Fibroblast of the conjunctiva (primary cell): ENCODE data around the gene B3GALT4.

Experiments
- DNase-seq: peaks from one replicate; pipeline ENCODE4 v3.0.0-alpha.2; 2010; ENCODE audit warnings: low read depth

Gene B3GALT4

DNA sequence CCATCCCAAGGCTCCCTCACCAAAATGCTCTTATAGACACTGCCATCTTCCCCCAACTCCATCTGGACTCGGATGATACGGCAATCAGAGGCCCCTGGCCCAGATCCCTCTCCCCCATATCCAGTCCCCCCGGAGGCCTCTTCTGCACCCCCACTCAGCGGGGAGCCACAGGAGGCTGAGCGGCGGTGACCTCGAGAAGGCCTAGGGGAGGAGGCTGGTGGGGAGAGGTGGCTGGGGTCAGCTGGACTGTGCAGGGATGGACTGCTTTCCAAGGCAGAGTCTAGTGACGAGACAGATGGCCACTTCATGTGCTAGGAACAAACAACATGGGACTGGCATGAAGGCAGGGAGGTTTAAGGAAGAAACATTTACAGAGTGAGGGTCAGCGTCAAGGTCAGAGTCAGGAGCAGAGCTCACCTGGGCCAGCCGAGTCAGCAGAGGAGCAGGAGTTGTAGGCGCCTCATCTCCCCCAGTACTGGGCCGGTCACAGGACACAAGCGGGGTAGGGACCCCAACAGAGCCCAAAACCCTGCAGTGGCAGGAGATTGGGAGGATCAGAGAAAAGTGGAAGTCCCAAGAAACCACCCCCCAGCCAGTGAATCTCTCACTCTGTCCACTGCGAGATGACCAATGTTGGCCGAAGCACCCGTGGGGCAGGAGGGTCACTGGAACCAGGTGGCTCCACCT, 16.2 kb downstream of the B3GALT4 start:
- no peak for DNase-seq

GRCh38 chr6:33294086-33294823, 17.3 kb downstream of the B3GALT4 start:
- DNase-seq: no peak

- DNase-seq: no peak
Measured at GRCh38 chr6:33295621-33296369, 18.9 kb downstream of the B3GALT4 start.

GRCh38 chr6:33296797-33297405, 20.0 kb downstream of the B3GALT4 start:
- no peak for DNase-seq

- DNase-seq: no peak
Measured at GRCh38 chr6:33297406-33297955, 20.6 kb downstream of the B3GALT4 start.

DNA sequence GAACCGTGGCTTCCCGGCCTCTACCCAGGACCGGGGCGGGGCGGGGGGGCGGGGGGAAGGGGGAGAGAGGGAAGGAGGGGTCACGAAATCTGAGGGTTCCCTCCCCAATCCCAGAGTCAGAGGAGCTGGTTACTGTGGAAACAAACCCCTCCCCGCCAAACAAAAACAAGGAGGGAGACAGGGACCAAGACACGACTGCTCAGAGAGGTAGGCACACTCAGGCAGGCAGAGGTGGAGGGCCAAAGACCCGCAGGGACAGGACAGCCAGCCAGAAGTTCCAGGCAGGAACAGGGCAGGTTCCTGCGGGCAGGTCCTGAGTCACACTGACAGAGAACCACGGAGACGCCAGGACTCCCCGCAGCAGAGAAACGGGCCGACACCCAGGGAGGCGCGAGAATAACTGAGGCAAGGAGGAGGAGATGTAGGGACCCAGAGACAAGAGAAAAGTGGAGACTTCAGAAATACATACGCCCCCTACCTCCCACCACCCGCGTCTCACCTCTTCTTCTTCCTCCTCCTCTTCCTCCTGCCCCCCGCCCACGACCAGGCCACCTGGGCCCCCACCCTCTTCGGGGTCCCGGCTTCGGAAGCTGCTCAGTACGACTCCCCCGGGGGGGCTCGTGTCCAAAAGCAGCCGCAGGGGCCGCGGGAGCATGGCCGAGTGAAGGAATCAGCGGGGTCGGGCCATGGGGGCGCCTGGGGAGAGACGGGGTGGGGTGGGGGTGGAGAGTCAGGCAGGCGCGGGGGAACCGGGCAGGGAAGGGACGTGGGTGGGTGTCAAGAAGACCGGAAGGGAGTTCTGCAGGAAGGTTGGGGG, 21.2 kb downstream of the B3GALT4 start:
- DNase-seq: peak; percentile 83

DNA sequence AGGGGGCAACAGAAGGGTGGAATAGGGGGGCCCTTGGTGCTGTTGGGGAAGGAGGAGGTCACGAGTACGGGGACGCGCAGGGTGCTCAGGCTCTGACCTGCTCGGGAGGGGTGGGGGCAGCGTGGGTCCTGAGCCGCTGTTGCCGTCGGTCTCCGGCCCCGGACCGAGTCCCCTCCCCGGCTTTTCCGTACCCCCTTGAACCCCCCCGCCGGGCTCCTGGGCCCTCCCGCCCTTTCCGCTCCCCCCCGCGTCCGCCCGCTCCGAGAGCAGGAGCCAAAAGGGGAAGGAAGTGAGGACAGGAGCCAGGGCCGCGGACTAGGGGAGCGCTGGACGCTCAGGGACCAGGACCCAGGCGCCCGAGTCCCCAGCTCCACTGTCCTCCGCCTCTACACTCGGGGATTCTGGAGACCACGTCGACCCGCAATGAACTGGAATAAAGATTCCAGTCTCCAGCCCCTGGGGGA, 21.9 kb downstream of the B3GALT4 start, which contains the start of gene RGL2:
TSS of gene RGL2 (minus strand) at position 170 of the 464 bp plus-strand sequence. CDS start 332 bp downstream, outside the sequence.
- DNase-seq: no peak

DNA sequence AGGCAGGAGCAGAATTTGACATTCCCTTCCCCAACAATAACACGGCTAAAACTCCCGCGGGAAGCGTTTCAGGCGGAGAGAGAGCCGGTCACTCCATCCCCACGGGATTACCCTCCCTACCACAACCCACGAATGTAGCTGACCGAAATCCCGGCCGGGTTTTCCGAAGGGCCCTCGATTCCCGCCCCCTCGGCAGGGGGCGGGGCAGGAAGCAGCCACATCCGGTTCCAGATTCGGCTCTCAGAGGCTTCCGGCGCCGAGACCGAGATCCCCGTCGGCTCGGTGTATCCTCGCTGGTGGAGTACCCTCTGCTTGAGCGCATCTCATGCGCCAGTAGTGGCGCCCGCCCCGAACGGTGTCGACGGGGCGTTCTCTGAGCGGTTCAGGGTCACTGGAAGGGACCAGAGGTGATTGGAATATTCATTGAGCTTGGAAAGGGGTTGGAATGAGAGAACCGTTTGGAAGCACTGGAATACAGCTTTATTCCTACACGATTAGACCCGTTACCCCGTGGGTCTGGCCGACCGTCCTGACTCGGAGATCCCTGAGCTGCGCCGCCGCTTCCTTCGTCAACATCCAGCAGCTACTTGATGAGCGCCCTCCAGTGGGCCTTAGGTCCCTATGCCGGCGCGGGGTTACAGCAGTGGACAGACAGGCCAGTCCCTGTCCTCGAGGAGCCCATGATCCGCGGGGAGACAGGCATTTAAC, 22.5 kb downstream of the B3GALT4 start:
- peak; percentile 83 for DNase-seq

DNA sequence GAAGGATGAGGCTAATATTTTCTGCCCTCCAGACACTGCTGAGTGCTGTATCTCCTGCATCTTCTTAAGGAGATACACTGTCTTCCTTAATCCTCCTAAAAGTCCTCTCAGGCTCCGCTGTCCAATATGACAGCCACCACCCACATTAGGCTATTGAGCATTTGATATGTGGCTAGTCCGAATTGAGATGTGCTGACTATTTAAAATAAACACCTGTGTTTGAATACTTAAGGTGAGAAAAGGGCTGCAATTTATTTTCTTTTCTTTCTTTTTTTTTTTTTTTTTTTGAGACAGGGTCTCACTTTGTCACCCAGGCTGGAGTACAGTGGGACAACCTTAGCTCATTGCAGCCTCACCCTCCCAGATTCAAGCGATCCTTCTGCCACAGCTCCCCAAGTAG, 25.0 kb downstream of the B3GALT4 start:
- DNase-seq: no peak

DNA sequence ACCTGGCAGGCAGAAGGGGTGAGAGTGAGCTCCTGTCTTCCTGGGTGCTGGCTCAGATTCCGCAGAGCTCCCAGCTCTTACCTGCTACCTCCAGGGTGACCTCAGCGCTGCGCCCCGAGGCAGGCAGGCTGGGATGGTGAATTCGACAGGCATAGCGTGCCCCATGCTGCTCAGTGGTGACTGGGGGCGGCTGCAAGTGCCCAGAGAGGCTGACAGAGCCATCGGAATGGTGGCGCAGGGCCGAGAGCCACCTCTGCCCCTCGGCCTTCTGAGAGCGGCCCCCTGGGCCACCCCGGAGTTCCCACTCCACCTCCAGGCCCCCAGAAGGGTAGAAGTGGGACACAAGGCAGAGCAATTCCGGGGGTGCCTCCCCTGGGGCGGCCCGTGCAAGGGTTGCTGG, 27.3 kb downstream of the B3GALT4 start:
- DNase-seq: no peak

GRCh38 chr6:33305052-33305451, 28.1 kb downstream of the B3GALT4 start:
- no peak for DNase-seq

DNA sequence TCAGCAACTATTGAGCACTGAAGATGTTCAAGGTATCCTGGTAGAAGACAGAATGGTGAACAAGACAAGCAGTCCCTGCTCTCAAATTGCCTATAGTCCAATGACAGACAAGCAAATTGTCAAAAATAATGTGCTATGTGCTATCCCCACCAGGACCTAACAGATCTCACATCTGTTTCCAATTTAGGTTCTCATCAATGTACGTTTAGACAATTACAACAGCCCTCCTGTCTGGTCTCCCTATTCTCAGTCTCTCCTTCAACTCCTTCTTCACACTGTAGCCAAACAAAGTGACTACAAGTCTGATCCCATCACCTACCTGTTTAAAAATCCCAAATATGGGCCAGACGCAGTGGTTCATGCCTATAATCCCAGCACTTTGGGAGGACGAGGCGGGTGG, 29.4 kb downstream of the B3GALT4 start:
- no peak for DNase-seq

GRCh38 chr6:33312361-33313104, 35.6 kb downstream of the B3GALT4 start:
- DNase-seq: no peak

DNA sequence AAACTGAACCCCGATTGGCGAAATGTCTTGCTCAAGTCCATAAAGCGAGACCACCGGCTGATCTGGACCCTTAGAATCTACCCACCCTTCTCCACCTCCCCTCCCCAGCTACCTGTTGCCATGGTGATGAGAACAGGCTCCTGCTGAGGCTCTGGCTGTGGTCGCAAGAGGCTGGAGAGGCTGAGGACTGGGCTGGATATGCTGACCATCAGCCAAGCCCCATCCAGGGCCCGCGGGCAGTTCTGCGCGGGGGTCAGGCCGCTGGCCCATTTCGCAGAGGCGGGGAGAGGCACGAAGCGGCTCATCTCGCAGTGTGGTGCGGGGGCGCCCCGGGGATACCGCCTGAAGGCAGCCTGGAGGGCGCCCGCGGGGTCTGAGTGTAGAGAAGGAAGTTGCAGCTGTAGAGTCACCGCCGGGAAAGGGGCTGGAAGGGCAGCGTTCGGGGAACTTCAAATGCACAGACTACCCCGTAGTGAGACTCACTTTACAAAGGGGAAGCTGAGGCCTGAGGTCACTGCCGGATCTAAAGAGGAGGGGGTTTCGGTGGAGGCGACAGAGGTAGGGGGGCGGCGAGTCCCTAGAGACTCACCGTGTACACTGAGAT, 36.3 kb downstream of the B3GALT4 start:
- no peak for DNase-seq

DNA sequence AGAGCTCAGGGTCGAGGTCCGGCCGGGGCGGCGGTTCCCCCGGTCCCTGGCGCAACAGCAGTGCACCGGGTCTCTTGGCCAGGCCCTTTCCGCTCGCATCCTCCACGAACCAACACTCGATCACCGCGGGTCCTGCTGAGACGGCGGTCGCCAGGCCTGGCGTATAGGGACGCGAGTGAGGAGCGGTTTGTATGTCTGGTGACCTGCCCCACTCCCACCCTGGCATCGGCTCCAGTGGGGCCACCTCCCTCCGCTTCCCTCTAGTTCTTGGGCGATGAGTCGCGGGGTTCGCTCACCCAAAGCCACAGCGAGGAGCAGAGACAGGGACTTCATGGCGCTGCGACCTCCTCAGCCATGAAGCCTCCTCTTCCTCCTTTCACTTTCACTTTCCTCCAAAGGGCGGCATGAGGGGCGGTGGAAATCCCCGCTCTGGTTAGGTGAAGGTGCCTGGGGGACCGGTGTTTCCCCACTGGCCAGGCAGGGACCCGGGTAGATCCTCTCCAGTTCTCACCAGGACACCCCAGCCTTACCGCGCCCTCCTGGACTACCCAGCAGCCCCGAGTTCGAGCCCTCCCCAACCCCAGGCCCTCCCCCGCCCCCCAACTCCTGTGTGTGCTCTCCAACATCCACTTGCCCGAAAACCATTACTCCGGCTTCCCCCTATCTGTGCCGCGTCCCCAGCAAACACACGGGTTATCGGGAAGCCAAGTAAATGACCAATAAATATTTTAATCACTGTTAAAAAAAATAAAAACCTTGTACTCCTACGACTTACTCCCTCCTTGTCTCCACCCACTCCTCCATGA, 37.0 kb downstream of the B3GALT4 start, which contains the start of gene TAPBP:
TSS of gene TAPBP (minus strand) at position 370 of the 806 bp plus-strand sequence. CDS start at position 333, 37 bp downstream.
- no peak for DNase-seq

DNA sequence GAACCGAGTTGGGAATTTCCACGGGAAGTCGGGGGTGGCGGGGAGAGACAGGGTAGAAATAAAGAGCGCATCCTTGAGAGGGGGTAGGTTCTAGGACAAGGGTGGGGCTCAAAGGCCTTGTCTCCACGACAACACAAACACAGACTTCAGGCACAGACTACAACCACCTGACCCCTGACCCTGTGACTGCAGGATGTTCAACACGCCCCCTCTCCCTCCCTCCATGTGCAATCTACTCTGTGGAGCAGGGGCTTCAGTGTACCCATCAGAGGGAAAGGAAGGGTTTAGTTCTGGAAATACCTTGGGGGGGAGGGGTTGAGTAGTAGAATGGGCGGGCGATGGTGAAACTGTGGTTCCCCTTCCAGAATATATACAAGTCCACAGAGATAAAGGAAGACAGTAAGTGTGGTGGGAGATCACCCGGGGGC, 37.6 kb downstream of the B3GALT4 start:
- peak; percentile 79 for DNase-seq

- no peak for DNase-seq
Measured at GRCh38 chr6:33314943-33315792, 38.2 kb downstream of the B3GALT4 start.
